ENCODE measurements around the gene CD84. TPM values are rescaled to one million over a fixed set of nuclear protein-coding genes. Genes with fewer than 3 reads are reported as not detected.
"Not testable (repeated sequence)": the region's sequence is repeated elsewhere in the genome, so short reads cannot be mapped to it uniquely, and the experiment has no call there.

The CD84 gene
- total and polyA plus RNA-seq, 8 donors: 0.16 to 13.2 (median 3.1) TPM

- 75 to 81% methylated on average over 1 of the region's 1 CpG for WGBS, 2 donors
- no peak for FAIRE-seq
Measured at GRCh38 chr1:160590488-160590887, 11.2 kb upstream of the CD84 start.

DNA sequence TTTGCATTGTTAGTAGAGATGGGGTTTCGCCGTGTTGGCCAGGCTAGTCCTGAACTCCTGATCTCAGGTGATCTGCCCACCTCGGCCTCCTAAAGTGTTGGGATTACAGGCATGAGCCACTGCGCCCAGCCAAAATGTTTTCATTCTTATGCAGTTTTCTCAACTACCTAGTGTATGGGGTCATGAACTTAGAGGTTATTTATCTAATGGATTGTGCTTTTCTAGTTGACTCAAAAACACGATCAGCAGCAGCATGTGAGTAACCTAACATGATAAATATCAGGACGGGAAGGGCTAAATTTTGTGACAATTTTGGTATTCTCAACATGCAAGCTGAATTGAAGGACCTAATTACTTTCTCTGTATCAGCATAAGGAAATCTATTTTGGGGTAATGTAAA lies 9.2 kb upstream of the CD84 start:
- no peak for FAIRE-seq
- TF ChIP-seq, protein P1, sequence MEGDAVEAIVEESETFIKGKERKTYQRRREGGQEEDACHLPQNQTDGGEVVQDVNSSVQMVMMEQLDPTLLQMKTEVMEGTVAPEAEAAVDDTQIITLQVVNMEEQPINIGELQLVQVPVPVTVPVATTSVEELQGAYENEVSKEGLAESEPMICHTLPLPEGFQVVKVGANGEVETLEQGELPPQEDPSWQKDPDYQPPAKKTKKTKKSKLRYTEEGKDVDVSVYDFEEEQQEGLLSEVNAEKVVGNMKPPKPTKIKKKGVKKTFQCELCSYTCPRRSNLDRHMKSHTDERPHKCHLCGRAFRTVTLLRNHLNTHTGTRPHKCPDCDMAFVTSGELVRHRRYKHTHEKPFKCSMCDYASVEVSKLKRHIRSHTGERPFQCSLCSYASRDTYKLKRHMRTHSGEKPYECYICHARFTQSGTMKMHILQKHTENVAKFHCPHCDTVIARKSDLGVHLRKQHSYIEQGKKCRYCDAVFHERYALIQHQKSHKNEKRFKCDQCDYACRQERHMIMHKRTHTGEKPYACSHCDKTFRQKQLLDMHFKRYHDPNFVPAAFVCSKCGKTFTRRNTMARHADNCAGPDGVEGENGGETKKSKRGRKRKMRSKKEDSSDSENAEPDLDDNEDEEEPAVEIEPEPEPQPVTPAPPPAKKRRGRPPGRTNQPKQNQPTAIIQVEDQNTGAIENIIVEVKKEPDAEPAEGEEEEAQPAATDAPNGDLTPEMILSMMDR (IDR thresholded peaks at IDR 0.05): no peak

More at GRCh38 chr1:160590488-160590887, 11.2 kb upstream of the CD84 start:
- no peaks in the 10 kb centered on the region for H3K9me3 ChIP-seq
- no peaks in the 10 kb centered on the region for H3K4me1 ChIP-seq
- H3K36me3 ChIP-seq: no peaks in the 10 kb centered on the region
- TF ChIP-seq, protein P1 (IDR thresholded peaks at IDR 0.05): no peak
- H3K27me3 ChIP-seq: no peaks in the 10 kb centered on the region
- DNase-seq (no peak), ATAC-seq (no peak)
- intact Hi-C loops (cut with DNase I): no loop called here
- no peak overlapping the region for H3K27ac ChIP-seq
- no peak overlapping the region for H3K4me3 ChIP-seq

GRCh38 chr1:160584784-160585183 lies 5.5 kb upstream of the CD84 start:
- no peaks in the 10 kb centered on the region for H3K9me3 ChIP-seq
- 80 to 82% methylated on average over 1 of the region's 1 CpG for WGBS, 2 donors
- H3K27me3 ChIP-seq: no peaks in the 10 kb centered on the region
- DNase-seq: no peak
- no peak overlapping the region for H3K27ac ChIP-seq
- no peaks in the 10 kb centered on the region for H3K4me1 ChIP-seq
- H3K4me3 ChIP-seq: no peak overlapping the region
- H3K36me3 ChIP-seq: no peaks in the 10 kb centered on the region
- TF ChIP-seq, protein P1 (IDR thresholded peaks at IDR 0.05): no peak
- FAIRE-seq: no peak
- no peak for ATAC-seq
- intact Hi-C loops (cut with DNase I): no loop called here

More for the DNA sequence above, 9.2 kb upstream of the CD84 start:
- Histone ChIP-seq H3K27me3 (no peaks in the 10 kb centered on the region), H3K4me1 (no peaks in the 10 kb centered on the region), H3K27ac (no peak overlapping the region), H3K4me3 (no peak overlapping the region), H3K36me3 (no peaks in the 10 kb centered on the region), H3K9me3 (no peaks in the 10 kb centered on the region)
- ATAC-seq (no peak), DNase-seq (no peak)
- WGBS, 2 donors: 78 to 86% methylated on average over 6 of the region's 6 CpGs
- intact Hi-C loops (cut with DNase I): no loop called here

DNA sequence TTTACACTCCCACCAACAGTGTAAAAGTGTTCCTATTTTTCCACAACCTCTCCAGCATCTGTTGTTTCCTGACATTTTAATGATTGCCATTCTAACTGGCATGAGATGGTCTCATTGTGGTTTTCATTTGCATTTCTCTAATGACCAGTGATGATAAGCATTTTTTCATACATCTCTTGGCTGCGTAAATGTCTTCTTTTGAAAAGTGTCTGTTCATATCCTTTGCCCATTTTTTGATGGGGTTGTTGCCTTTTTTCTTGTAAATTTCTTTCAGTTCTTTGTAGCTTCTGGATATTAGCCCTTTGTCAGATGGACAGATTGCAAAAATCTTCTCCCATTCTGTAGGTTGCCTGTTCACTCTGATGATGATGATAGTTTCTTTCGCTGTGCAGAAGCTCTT lies 3.7 kb upstream of the CD84 start:
- H3K27me3 ChIP-seq; ATAC-seq; intact Hi-C loops (cut with DNase I); H3K36me3 ChIP-seq; H3K4me1 ChIP-seq; DNase-seq; H3K9me3 ChIP-seq; H3K4me3 ChIP-seq; FAIRE-seq; H3K27ac ChIP-seq: not testable (repeated sequence)
- 92 to 97% methylated on average over 2 of the region's 2 CpGs for WGBS, 2 donors

GRCh38 chr1:160581961-160582360 lies 2.7 kb upstream of the CD84 start:
- peak; percentile 13 for FAIRE-seq
- Histone ChIP-seq H3K4me3 (no peak overlapping the region), H3K27me3 (no peaks in the 10 kb centered on the region), H3K9me3 (no peaks in the 10 kb centered on the region), H3K36me3 (no peaks in the 10 kb centered on the region), H3K4me1 (no peaks in the 10 kb centered on the region), H3K27ac (no peak overlapping the region)
- intact Hi-C loops (cut with DNase I): no loop called here
- no peak for ATAC-seq
- DNase-seq: no peak
- WGBS, 2 donors: 41 to 49% methylated on average over 2 of the region's 2 CpGs
- TF ChIP-seq, protein P1 (IDR thresholded peaks at IDR 0.05): no peak
